ENCODE measurements around the gene SMAD1. TPM values are rescaled to one million over a fixed set of nuclear protein-coding genes. Genes with fewer than 3 reads are reported as not detected.
"Not testable (repeated sequence)": the region's sequence is repeated elsewhere in the genome, so short reads cannot be mapped to it uniquely, and the experiment has no call there.

The SMAD1 gene
- total RNA-seq, 4 donors from 2014 or later, result 48.1 to 102 (median 67.4) TPM

- DNase-seq, result no peak
- Histone ChIP-seq H3K9me3 (no peaks in the 10 kb centered on the region), H3K36me3 (no peaks in the 10 kb centered on the region), H3K27ac (no peak overlapping the region), H3K4me3 (replicated peaks in 1 of 3) (no peak overlapping the region), H3K4me1 (no peaks in the 10 kb centered on the region), H3K27me3 (no peaks in the 10 kb centered on the region)
- intact Hi-C loops (cut with DNase I), result no loop called here
- WGBS, 2 donors, result 64 to 71% methylated on average over 4 of the region's 5 CpGs
- TF ChIP-seq POLR2A (IDR thresholded peaks at IDR 0.05), result no peak
- no peak for TF ChIP-seq CTCF (IDR thresholded peaks at IDR 0.05)
These were observed 85.1 kb downstream of the SMAD1 start for GRCh38 chr4:145566768-145567167.

- Histone ChIP-seq H3K27me3 (no peaks in the 10 kb centered on the region), H3K27ac (no peak overlapping the region), H3K4me1 (no peaks in the 10 kb centered on the region), H3K4me3 (replicated peaks in 1 of 3) (no peak overlapping the region), H3K9me3 (no peaks in the 10 kb centered on the region), H3K36me3 (no peaks in the 10 kb centered on the region)
- TF ChIP-seq POLR2A (IDR thresholded peaks at IDR 0.05) (no peak), CTCF (IDR thresholded peaks at IDR 0.05) (no peak)
- intact Hi-C loops (cut with DNase I), result no loop called here
- no peak for DNase-seq
- 83 to 85% methylated on average over 2 of the region's 2 CpGs for WGBS, 2 donors
These were observed 85.9 kb downstream of the SMAD1 start for GRCh38 chr4:145567516-145567915.

GRCh38 chr4:145574546-145574945 lies 92.9 kb downstream of the SMAD1 start:
- H3K4me1 ChIP-seq; H3K36me3 ChIP-seq; H3K9me3 ChIP-seq; H3K4me3 ChIP-seq (replicated peaks in 1 of 3); intact Hi-C loops (cut with DNase I); DNase-seq; H3K27me3 ChIP-seq; H3K27ac ChIP-seq: not testable (repeated sequence)
- 68 to 89% methylated on average over 5 to 6 of the region's 7 CpGs for WGBS, 2 donors

GRCh38 chr4:145580906-145581305 lies 99.3 kb downstream of the SMAD1 start:
- WGBS, 2 donors, result 82 to 85% methylated on average over 3 of the region's 3 CpGs
- Histone ChIP-seq H3K27ac (no peak overlapping the region), H3K4me1 (no peaks in the 10 kb centered on the region), H3K4me3 (replicated peaks in 1 of 3) (no peak overlapping the region), H3K36me3 (no peaks in the 10 kb centered on the region), H3K27me3 (no peaks in the 10 kb centered on the region), H3K9me3 (no peaks in the 10 kb centered on the region)
- no peak for DNase-seq
- intact Hi-C loops (cut with DNase I), result no loop called here
- TF ChIP-seq POLR2A (IDR thresholded peaks at IDR 0.05) (no peak), CTCF (IDR thresholded peaks at IDR 0.05) (no peak)

- no peak for DNase-seq
- intact Hi-C loops (cut with DNase I), result no loop called here
- 83 to 87% methylated on average over 6 of the region's 6 CpGs for WGBS, 2 donors
- no peak for TF ChIP-seq CTCF (IDR thresholded peaks at IDR 0.05)
- no peak for TF ChIP-seq POLR2A (IDR thresholded peaks at IDR 0.05)
- no peaks in the 10 kb centered on the region for H3K36me3 ChIP-seq
- no peak overlapping the region for H3K4me3 ChIP-seq (replicated peaks in 1 of 3)
- no peaks in the 10 kb centered on the region for H3K27me3 ChIP-seq
- no peak overlapping the region for H3K27ac ChIP-seq
- no peaks in the 10 kb centered on the region for H3K4me1 ChIP-seq
- H3K9me3 ChIP-seq, result no peaks in the 10 kb centered on the region
These were observed 101.8 kb downstream of the SMAD1 start for GRCh38 chr4:145583191-145584055.

Measured in thyroid gland (tissue), 4 donors.